Gastrocnemius medialis (tissue), 4 donors: ENCODE measurements around the gene HOXA9. TPM values are rescaled to one million over a fixed set of nuclear protein-coding genes. Genes with fewer than 3 reads are reported as not detected.

Experiments used
- ATAC-seq, 2 donors: fragments of 150-250 bp; one replicate each; pipeline ENCODE4 v1.9.1; 2016
- DNase-seq, 2 donors: peaks; one replicate each; pipeline ENCODE4 v3.0.0-alpha.2; 2019
- H3K27ac ChIP-seq, 4 donors: fragments of 200-600 bp; sonication (generic); 1 replicate in 1 of 4; 2 replicates in 3 of 4; pipeline ENCODE4 v1.5.1; 2016 to 2018; ENCODE audit warnings: mild to moderate bottlenecking in 2 of 4, moderate library complexity in 1 of 4
- H3K27me3 ChIP-seq, 3 donors: fragments of 200-600 bp; sonication (generic) in 2 of 3; 1 replicate in 1 of 3; 2 replicates in 2 of 3; pipeline versions ENCODE4 v1.5.1 to v1.6.0; 2016 to 2019; ENCODE audit warnings: mild to moderate bottlenecking in 1 of 3, moderate library complexity in 1 of 3
- H3K36me3 ChIP-seq, 2 donors: fragments of 200-600 bp; sonication (generic) in 1 of 2; one replicate each; pipeline ENCODE4 v1.5.1; 2017 to 2018
- H3K4me1 ChIP-seq, 2 donors: fragments of 200-600 bp; sonication (generic) in 1 of 2; one replicate each; pipeline ENCODE4 v1.5.1; 2016 to 2017; ENCODE audit warnings: mild to moderate bottlenecking in 2 of 2
- H3K4me3 ChIP-seq, 4 donors: fragments of 200-600 bp; sonication (generic) in 3 of 4; 1 replicate in 1 of 4; 2 replicates in 3 of 4; pipeline ENCODE4 v1.5.1; 2016 to 2019; ENCODE audit warnings: mild to moderate bottlenecking in 2 of 4
- H3K9me3 ChIP-seq, 3 donors: fragments of 200-600 bp; sonication (generic) in 2 of 3; 1 replicate in 1 of 3; 2 replicates in 2 of 3; pipeline ENCODE4 v1.5.1; 2016 to 2019
- POLR2A ChIP-seq, 2 donors: fragments of 450-650 bp; IDR thresholded peaks; one replicate each; pipeline ENCODE4 v1.6.1; 2017; ENCODE audit warnings: antibody characterized with exemption in 2 of 2, mild to moderate bottlenecking in 2 of 2, moderate library complexity in 2 of 2
- in situ Hi-C, 4 donors: fragments of 200-750 bp; cut with MboI; loops; one replicate each; pipeline versions ENCODE4 v1.15.0 to v1.8.0; 2017; ENCODE audit warnings: low sequenced_read_pairs in 4 of 4
- intact Hi-C: fragments of 100-400 bp; cut with DNase I; formaldehyde crosslinking; loops from one replicate; pipeline ENCODE4 v1.15.1; 2023; ENCODE audit warnings: low total_unique reads
- total RNA-seq, 4 donors: library from RNA; depleted of rRNA; stranded (reverse); fragments of >200 nt; gene quantifications; one replicate each; pipeline versions ENCODE4 v1.1.0 to v1.2.3, GENCODE V29; 2016
- TF ChIP-seq, protein P1 (sequence below), 5 experiments: fragments of 450-650 bp in 3 of 5; fragments of 200-600 bp in 2 of 5; sonication (generic) in 2 of 5; IDR thresholded peaks in 4 of 5; conservative IDR thresholded peaks in 1 of 5; 1 replicate in 4 of 5; 2 replicates in 1 of 5; pipeline ENCODE4 v1.5.1; 2016 to 2019; ENCODE audit warnings: antibody characterized with exemption in 5 of 5, mild to moderate bottlenecking in 3 of 5, moderate library complexity in 3 of 5

HOXA9 gene
- total RNA-seq, 4 donors from 2014 or later = 18.9 to 30.3 (median 19.5) TPM

DNA sequence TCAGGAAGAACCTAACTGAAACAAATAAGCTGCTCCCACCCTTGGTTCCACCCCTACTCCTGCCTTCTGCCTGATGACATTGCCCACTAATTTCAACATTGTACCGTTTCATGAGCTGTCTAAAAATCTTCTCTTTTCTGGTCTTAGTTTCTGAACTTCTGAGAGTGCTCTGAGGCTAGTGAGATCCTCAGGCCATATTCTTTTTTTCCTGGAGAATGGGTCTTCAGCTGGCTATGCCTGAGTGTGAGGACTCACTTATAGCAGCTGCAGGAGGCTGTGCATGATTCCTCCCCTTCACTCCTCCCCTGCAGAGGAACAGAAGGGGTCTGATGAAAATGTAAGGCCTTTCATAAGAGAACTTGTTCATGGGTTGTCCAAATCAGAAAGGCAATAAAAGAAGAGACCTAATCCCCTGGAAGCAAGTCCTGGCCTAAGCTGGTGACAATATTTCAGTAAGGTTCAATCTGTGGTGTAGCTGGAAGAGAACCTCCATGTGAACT lies 45.9 kb downstream of the HOXA9 start:
- no peak for DNase-seq
- H3K36me3 ChIP-seq = no peaks in the 10 kb centered on the region
- ATAC-seq = no peak
- intact Hi-C loops = no loop called here
- TF ChIP-seq POLR2A (IDR thresholded peaks at IDR 0.05) = no peak
- TF ChIP-seq, protein P1, sequence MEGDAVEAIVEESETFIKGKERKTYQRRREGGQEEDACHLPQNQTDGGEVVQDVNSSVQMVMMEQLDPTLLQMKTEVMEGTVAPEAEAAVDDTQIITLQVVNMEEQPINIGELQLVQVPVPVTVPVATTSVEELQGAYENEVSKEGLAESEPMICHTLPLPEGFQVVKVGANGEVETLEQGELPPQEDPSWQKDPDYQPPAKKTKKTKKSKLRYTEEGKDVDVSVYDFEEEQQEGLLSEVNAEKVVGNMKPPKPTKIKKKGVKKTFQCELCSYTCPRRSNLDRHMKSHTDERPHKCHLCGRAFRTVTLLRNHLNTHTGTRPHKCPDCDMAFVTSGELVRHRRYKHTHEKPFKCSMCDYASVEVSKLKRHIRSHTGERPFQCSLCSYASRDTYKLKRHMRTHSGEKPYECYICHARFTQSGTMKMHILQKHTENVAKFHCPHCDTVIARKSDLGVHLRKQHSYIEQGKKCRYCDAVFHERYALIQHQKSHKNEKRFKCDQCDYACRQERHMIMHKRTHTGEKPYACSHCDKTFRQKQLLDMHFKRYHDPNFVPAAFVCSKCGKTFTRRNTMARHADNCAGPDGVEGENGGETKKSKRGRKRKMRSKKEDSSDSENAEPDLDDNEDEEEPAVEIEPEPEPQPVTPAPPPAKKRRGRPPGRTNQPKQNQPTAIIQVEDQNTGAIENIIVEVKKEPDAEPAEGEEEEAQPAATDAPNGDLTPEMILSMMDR (IDR thresholded peaks at IDR 0.05 in 4 of 5, conservative IDR thresholded peaks at IDR 0.05 in 1 of 5) = no peak
- no peaks in the 10 kb centered on the region for H3K9me3 ChIP-seq
- H3K27ac ChIP-seq = peak overlapping the region in 1 of 4 donors; percentile 79
- in situ Hi-C loops = no loop called here
- H3K4me3 ChIP-seq = no peak overlapping the region
- H3K4me1 ChIP-seq = peaks cover 7 to 20% of the 10 kb centered on the region in 2 donors
- H3K27me3 ChIP-seq = no peaks in the 10 kb centered on the region

DNA sequence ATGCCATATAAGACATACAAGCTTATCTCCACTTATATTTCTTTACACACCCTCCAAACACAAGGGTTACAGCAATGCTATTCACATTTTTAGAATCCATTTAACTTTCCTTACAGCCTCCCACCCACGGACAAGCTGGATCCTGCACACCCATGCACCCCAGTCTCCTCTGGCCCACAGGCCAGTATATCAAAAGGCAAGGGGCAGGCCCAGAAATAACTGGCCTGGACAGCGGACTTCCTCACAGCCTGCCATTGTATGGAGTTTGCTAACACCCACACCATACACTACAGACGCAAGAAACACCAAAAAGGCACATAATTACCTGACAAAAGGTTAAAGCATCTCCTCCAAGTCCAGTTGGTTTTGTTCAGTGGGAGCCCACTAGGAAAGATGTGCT lies 46.8 kb downstream of the HOXA9 start:
- peaks cover 7 to 20% of the 10 kb centered on the region in 2 donors for H3K4me1 ChIP-seq
- intact Hi-C loops = no loop called here
- H3K36me3 ChIP-seq = no peaks in the 10 kb centered on the region
- in situ Hi-C loops = no loop called here
- no peak for ATAC-seq
- H3K27ac ChIP-seq = peak overlapping the region in 3 of 4 donors; percentile 55 to 85 (median 79)
- H3K4me3 ChIP-seq = peak overlapping the region in 1 of 4 donors; percentile 39
- H3K9me3 ChIP-seq = no peaks in the 10 kb centered on the region
- no peaks in the 10 kb centered on the region for H3K27me3 ChIP-seq
- TF ChIP-seq, protein P1 (IDR thresholded peaks at IDR 0.05 in 4 of 5, conservative IDR thresholded peaks at IDR 0.05 in 1 of 5) = no peak
- TF ChIP-seq POLR2A (IDR thresholded peaks at IDR 0.05) = no peak
- DNase-seq = no peak

DNA sequence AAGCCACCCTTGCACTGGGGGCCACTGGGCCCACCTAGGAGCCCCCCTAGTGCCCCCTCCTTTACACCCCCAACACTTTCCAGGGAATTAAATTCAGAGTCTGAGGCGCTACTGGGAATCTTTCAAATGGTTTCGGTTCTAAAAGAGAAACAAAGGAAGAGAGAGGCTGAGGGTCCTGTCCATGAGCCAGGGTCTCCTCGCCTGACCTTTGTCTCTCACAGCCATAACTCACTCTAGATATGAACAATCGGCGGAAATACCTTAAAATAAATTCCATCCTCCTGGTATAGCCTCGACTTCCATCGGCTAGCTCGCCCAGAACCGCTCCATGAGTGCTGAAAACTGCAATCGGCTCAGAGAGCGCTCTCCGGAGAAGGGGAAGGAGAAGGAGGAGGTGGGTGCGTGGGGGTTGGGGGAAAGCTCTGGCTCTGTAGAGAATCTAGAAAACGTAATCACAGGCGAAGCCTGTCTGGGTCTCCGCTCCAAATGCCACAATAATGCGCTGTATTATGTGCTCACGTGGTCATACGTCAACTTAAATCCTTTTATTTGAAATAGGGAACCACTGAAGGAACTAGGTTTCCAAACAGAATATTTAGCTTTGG lies 47.3 kb downstream of the HOXA9 start:
- H3K9me3 ChIP-seq = no peaks in the 10 kb centered on the region
- H3K36me3 ChIP-seq = no peaks in the 10 kb centered on the region
- DNase-seq (no peak), ATAC-seq (peak in 1 of 2 donors; percentile 36)
- intact Hi-C loops = no loop called here
- peak overlapping the region; percentile 46 to 85 (median 67) for H3K27ac ChIP-seq
- H3K27me3 ChIP-seq = no peaks in the 10 kb centered on the region
- TF ChIP-seq POLR2A (IDR thresholded peaks at IDR 0.05) = no peak
- TF ChIP-seq, protein P1 (IDR thresholded peaks at IDR 0.05 in 4 of 5, conservative IDR thresholded peaks at IDR 0.05 in 1 of 5) = no peak
- H3K4me3 ChIP-seq = peak overlapping the region; percentile 12 to 39 (median 24)
- in situ Hi-C loops = no loop called here
- H3K4me1 ChIP-seq = peaks cover 7 to 23% of the 10 kb centered on the region in 2 donors

DNA sequence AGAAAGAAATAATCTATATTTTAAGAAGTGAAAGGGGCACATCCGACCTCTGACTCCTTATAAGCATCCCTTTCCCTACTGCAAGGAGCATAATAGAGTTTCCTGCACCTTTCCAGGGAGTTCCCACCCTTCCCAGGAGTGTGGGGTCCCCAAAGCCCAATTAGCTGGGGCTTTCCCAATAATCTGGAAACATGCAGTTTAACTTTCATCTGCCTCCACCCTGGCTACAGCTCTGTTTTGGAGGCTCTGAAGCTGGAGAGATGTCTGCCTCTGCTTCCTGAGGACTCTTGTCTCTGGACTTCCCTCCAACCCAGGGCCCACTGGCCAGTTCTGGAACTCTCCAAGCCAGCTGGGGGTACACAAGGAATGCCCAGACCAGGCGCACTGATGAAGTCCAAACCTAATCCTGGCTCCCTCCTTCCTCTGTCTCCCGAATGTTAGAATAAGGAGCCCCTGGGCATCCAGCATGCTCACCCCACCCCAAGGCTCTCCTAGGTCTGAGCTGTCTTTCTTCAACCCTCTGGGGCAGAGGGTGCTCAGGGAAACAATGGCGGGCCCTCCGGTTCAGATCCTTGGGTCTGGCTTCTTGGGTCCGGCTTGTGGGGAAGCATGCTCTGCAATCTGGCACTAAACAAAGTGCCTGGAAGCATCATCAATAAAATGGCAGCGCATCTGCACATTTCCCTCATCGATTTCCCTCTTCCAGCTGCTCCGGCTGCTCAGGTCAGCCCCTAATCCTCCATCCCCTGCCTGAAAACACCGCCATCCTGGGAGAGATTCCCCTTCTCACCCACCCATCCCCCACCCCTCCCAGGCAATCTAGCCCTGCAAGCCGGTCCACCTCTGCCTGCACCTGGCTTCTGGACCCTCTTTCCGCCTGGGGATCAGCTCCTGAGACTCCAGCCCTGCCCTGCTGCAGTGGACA lies 48.1 kb downstream of the HOXA9 start:
- no peak for ATAC-seq
- in situ Hi-C loops = no loop called here
- H3K4me3 ChIP-seq = peak overlapping the region; percentile 12 to 39 (median 24)
- TF ChIP-seq, protein P1 (IDR thresholded peaks at IDR 0.05 in 4 of 5, conservative IDR thresholded peaks at IDR 0.05 in 1 of 5) = no peak
- no peak for TF ChIP-seq POLR2A (IDR thresholded peaks at IDR 0.05)
- peaks cover 10 to 31% of the 10 kb centered on the region in 2 donors for H3K4me1 ChIP-seq
- H3K9me3 ChIP-seq = no peaks in the 10 kb centered on the region
- H3K36me3 ChIP-seq = no peaks in the 10 kb centered on the region
- DNase-seq = no peak
- intact Hi-C loops = no loop called here
- no peaks in the 10 kb centered on the region for H3K27me3 ChIP-seq
- peak overlapping the region; percentile 46 to 85 (median 67) for H3K27ac ChIP-seq
